NCI-H1105 (cell line): ENCODE measurements around the gene MAN1B1.
A peak's percentile ranks its signal among the peaks of the same experiment; 100 is the strongest.
"Not testable (repeated sequence)": the region's sequence is repeated elsewhere in the genome, so short reads cannot be mapped to it uniquely, and the experiment has no call there.

Source experiments
- DNase-seq: peaks from one replicate; lab custom pipeline; 2025; lab: John Stamatoyannopoulos, UW

MAN1B1 gene

GRCh38 chr9:137110911-137111787 is 24.4 kb downstream of the MAN1B1 start:
- DNase-seq = no peak

- no peak for DNase-seq
These were observed 25.2 kb downstream of the MAN1B1 start for GRCh38 chr9:137111788-137112563.

DNA sequence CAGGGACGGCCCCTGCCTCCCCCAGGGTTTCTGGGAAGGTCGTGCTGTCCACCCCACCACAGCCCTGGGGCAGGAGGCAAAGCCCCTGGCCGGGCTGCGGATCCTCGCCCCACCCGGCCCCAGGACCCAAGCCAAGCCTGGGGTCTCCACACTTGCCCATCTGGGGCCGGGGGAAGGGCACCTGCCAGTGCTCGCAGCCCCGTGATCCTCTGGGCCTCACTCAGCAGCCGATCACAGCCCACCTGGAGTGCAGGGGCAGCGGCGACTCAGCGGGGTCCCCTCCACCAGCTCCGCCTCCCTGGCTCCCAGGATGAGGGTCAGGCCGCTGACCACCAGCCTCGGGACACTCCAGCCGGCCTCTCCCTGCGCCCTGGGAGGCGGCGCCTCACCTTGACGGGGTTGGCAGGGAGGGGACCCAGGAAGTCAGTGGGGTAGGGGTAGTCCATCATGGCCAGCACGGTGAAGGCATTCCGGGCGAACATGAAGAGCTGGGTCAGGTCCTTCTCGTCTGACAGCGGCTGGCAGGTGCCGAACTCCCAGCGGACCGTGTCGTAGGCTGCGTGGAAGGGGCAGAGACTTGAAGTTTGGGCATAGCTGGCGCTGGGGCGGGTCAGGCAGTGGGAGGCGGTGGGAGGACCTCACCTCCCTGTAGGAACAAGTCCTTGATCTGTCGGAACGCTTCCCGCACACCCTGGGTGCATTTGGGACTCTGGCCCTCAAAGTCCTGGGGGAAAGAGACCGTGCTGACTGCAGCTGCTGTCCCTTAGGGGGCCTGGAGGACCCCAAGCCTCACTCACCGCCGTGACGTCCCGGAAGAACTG is 26.0 kb downstream of the MAN1B1 start:
- DNase-seq = no peak

DNA sequence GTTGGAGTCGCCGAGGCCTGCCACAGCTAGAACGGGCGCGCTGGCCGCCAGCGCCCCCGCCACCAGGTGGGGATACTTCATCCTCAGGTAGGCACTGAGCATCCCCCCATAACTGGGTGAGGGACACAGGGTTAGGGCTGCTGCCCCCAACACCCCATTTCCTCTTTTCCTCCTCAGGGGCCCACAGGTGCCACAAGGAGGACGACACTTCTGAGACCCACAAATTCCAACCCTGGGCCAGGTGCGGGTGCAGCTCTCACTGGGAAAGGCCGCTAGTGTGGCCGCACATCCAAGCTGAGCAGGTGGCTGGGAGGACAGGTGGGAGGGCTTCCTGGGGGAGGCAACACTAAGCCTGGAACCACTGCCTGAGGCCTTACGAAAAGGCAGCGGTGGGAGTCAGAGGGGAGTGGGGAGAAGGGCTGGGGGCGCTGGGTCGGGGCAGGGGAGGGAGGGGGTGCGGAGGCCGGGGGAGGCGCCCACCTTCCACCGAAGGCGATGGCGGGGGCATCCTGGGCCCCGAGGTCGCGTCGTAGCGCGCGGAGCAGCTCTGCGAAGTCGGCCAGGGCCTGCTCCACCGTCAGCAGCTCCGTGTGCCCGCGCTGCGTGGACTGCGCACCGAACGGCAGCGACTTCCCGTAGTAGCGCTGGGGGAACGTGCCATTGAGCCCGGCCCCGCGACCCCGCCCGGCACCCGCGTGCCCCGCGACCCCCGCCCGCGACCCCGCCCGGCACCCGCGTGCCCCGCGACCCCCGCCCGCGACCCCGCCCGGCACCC is 26.8 kb downstream of the MAN1B1 start:
- no peak for DNase-seq

GRCh38 chr9:137114220-137114612 is 27.4 kb downstream of the MAN1B1 start:
- no peak for DNase-seq

DNA sequence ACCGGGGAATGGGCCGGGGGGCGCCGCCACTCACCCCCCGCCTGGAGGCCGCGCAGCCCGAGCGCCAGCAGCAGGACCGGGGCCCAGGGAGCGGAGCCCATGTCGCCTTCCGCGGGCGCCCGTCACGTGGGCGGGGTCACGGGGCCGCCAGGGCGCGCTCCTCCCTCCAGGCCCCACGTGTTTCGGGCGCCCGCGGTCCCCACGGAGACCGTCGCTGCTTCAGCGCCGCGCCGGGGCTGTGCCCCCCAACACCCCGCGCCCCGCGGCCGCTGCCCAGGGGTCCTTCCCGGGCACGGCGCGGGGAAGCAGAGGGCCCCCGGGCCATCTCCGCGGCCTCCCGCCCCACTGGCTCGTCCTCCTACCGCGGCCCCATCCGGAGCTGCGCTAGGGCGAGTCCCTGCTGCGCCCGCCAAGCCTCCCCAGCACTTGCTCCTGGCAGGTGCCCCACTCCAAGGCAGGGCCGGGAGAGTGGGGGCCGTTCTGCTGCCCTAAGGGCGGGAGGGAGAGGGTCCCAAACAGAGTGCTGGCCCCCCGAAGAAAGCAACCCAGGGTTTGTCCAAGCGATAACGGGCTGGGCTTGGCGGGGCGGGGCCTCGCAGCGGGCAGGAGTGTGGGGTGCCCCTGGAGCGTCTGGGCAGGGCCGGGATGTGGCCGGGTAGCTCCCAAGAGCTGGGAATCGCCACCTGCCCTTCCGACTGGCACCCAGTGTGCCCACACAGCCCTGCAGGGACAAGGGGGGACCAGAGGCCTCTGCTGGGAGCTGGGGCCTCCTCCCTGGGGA is 28.0 kb downstream of the MAN1B1 start, which contains the start of gene DPP7:
DPP7 (minus strand) TSS at position 121 of the 781 bp plus-strand sequence; CDS start at position 101, 20 bp downstream.
- peak; percentile 46 for DNase-seq

DNA sequence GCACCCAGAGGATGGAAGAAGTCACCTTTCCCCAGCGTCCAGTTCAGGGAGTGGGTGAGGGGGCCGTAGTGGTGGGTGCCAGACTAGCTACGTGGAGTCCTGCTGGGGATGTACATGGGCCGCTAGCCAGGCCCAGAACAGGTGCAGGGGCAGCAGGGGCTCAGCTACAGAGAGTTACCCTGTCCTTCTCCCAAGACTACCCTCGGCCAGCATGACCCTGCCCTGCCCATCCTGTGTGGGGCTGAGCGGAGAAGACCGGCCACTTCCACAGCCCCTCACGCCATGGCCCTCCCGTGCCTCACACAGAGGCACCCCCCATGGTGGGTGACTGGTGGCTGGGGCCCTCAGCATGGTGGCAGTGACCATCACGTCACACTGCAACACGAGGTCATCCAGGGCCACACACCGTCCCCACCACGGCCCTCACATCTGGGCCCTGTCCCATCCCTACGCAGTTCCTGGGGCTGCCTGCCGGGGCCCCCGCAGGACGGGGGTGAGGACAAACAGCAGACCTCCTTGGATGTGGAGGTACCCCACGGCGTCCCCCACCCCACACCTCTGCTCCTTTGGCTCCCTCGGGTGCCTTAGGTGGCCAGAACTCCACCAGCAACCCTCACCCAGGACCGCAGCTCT is 28.7 kb downstream of the MAN1B1 start:
- DNase-seq = no peak

GRCh38 chr9:137116027-137116507 is 29.3 kb downstream of the MAN1B1 start:
- DNase-seq = no peak

GRCh38 chr9:137116728-137117127 is 29.9 kb downstream of the MAN1B1 start:
- DNase-seq = no peak

- DNase-seq = no peak
These were observed 30.5 kb downstream of the MAN1B1 start for GRCh38 chr9:137117269-137117731.

GRCh38 chr9:137118092-137118603 is 31.4 kb downstream of the MAN1B1 start:
- not testable (repeated sequence) for DNase-seq

DNA sequence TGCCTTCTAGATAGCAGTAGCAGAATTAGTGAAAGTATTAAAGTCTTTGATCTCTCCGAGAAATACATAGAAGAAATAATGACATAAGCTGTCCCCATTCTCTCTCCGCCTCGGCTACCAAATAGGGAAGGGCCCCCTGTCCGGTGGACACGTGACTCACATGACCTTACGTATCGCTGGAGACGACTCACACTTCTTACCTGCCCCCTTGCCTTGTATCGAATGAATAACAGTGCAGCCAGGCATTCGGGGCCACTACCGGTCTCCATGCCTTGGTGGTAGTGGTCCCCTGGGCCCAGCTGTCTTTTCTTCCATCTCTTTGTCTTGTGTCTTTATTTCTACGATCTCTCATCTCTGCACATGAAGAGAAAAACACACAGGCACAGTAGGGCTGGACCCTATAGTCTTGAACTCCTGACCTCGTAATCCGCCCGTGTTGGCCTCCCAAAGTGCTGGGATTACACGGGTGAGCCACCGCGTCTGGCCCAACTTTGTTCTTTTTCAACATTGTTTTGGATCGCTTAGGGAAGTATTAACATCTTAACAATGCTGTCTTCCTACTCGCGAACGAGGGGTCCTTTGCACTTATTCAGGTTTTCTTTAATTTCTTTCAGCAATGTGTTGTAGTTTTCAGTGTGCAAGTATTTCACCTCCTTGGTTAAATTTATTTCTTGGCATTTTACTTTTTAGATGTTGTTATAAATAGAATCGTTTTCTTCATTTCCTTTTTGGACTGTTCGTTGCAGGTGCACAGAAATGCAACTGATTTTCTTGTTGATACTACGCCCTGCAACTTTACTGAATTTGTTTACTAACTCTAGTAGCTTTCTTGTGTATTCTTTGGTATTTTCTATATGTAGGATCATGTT is 35.4 kb downstream of the MAN1B1 start:
- DNase-seq = not testable (repeated sequence)

DNA sequence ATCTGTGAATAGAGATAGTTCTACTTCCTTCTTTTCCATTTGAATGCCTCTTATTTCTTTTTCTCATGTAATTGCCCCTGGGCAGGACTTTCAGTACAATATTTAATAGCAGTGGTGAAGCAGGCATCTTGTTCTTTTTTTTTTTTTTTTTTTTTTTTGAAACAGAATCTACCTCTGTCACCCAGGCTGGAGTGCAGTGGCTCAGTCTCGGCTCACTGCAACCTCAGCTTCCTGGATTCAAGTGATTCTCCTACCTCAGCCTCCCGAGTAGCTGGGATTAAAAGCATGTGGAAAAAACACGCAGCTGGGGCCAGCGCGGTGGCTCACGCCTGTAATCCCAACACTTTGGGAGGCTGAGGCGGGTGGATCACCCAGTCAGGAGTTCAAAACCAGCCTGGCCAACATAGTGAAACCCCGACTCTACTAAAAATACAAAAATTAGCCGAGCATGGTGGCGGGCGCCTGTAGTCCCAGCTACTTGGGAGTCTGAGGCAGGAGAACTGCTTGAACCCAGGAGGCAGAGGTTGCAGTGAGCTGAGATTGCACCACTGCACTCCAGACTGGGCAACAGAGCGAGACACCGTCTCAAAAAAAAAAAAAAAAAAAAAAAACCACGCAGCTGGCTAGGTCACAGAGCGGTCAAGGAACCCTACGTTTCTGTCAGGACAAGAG is 36.1 kb downstream of the MAN1B1 start:
- not testable (repeated sequence) for DNase-seq

DNA sequence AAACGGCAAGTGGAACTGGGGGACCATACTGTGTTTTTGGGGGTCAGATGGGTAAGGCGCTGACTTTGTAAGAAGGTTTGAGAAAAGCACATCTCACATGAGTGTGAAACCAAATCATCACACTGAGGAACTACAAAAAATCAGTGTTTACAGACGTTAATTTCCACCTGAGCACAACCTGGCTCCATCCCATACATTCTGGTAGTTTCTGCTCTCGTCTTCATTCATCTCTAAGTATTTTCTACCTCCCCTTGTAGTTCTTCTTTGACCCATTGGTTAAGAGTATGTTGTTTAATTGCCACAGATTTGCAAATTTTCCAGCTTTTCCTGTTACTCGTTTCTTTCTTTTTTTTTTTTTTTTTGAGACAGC is 36.7 kb downstream of the MAN1B1 start:
- no peak for DNase-seq

DNA sequence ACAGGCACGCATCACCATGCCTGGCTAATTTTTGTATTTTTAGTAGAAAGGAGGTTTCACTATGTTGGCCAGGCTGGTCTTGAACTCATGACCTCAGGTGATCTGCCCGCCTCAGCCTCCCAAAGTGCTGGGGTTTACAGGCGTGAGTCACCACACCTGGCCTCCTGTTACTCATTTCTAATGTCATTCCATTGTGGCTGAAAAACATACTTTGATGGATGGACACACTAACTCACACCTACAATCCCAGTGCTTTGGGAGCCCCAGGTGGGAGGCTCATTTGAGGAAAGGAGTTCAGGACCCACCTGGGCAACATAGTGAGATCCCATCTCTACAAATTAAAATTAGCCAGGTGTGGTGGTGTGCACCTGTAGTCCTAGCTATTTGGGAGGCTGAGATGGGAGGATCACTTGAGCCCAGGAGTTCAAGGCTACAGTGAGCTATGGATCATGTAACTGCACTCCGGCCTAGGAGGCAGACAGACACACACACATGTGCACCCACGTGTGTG is 37.2 kb downstream of the MAN1B1 start:
- not testable (repeated sequence) for DNase-seq

GRCh38 chr9:137126786-137127185 is 40.0 kb downstream of the MAN1B1 start:
- no peak for DNase-seq

- no peak for DNase-seq
These were observed 40.7 kb downstream of the MAN1B1 start for GRCh38 chr9:137127301-137128157.
